A549 (cell line): ENCODE measurements around the gene RPL41. TPM values are rescaled to one million over a fixed set of nuclear protein-coding genes. Genes with fewer than 3 reads are reported as not detected.

Experiments used
- ATAC-seq, 2 experiments: fragments of 200-7000 bp in 1 of 2; fragments of >200 bp in 1 of 2; cut with Nextera tagmentation in 1 of 2; cut with Tn5 transposase in 1 of 2; 3 replicates each; pipeline versions ENCODE4 v1.8.0 to v1.9.1; 2018 to 2020; ENCODE audit warnings: mild to moderate bottlenecking in 1 of 2, moderate library complexity in 1 of 2
- CTCF ChIA-PET: fragments of 300-600 bp; sonication (Branson Sonifier 250); formaldehyde crosslinking; extraction: SDS; loops from one replicate; lab custom pipeline; 2021; ENCODE audit warnings: antibody characterized with exemption, inconsistent platforms; lab: Yijun Ruan, JAX
- POLR2A ChIA-PET: fragments of 350-600 bp; formaldehyde crosslinking; extraction: SDS; loops from one replicate; lab custom pipeline; 2021; ENCODE audit warnings: antibody characterized with exemption, inconsistent platforms; lab: Yijun Ruan, JAX
- DNase-seq, 2 experiments: peaks; one replicate each; pipeline versions ENCODE4 v3.0.0 to v3.0.0-alpha.2; 2011 to 2016; ENCODE audit warnings: low read depth in 1 of 2, low spot score in 1 of 2
- FAIRE-seq: peaks from 2 replicates; lab custom pipeline; 2011; peaks lifted over from hg19 to GRCh38; lab: Jason Lieb, UNC
- H3K27ac ChIP-seq, 2 experiments: fragments of >200 bp; sonication (Bioruptor Twin); formaldehyde crosslinking; 3 replicates each; pipeline ENCODE4 v1.5.1; 2016 to 2017
- H3K4me1 ChIP-seq: fragments of >200 bp; sonication (Bioruptor Twin); formaldehyde crosslinking; 3 replicates; pipeline ENCODE4 v1.6.1; 2016
- H3K4me2 ChIP-seq: fragments of >200 bp; sonication (Bioruptor Twin); formaldehyde crosslinking; 3 replicates; pipeline ENCODE4 v1.6.1; 2016
- H3K4me3 ChIP-seq: fragments of >200 bp; sonication (Bioruptor Twin); formaldehyde crosslinking; 3 replicates; pipeline ENCODE4 v1.5.1; 2016
- H3K9me3 ChIP-seq: fragments of >200 bp; sonication (Bioruptor Twin); formaldehyde crosslinking; 3 replicates; pipeline ENCODE4 v1.6.1; 2016
- BCL3 ChIP-seq: fragments of >200 bp; sonication (Bioruptor Twin); formaldehyde crosslinking; IDR thresholded peaks from 3 replicates; pipeline ENCODE4 v1.6.1; 2016
- CHD2 ChIP-seq: fragments of 150-350 bp; IDR thresholded peaks from 2 replicates; pipeline ENCODE4 v1.6.1; 2014; ENCODE audit warnings: low read length; ENCODE audit not compliant: partially characterized antibody
- E2F6 ChIP-seq: IDR thresholded peaks from 2 replicates; pipeline ENCODE4 v1.6.1; 2012; ENCODE audit warnings: low read depth, borderline replicate concordance
- EHF ChIP-seq: fragments of 250-450 bp; sonication (Bioruptor Pico); IDR thresholded peaks from 2 replicates; pipeline ENCODE4 v1.5.0; 2020; ENCODE audit warnings: mild to moderate bottlenecking
- EHMT2 ChIP-seq: fragments of 200-600 bp; sonication (generic); IDR thresholded peaks from 2 replicates; pipeline ENCODE4 v1.6.1; 2016; ENCODE audit warnings: antibody characterized with exemption, low read depth, mild to moderate bottlenecking, moderate library complexity
- EP300 ChIP-seq, 2 experiments: fragments of >200 bp; sonication (Bioruptor Twin); formaldehyde crosslinking; IDR thresholded peaks; 2 replicates in 1 of 2; 3 replicates in 1 of 2; pipeline ENCODE4 v1.6.1; 2016 to 2017
- ESRRA ChIP-seq: fragments of 150-350 bp; IDR thresholded peaks from 2 replicates; pipeline ENCODE4 v1.6.1; 2014; ENCODE audit warnings: mild to moderate bottlenecking, low read length, borderline replicate concordance
- FOSB ChIP-seq: fragments of 250-450 bp; sonication (Bioruptor Pico); IDR thresholded peaks from 2 replicates; pipeline ENCODE4 v1.5.0; 2020; ENCODE audit warnings: mild to moderate bottlenecking, moderate library complexity
- JUN ChIP-seq, 2 experiments: fragments of >200 bp; sonication (Bioruptor Twin); formaldehyde crosslinking; IDR thresholded peaks; 2 replicates in 1 of 2; 3 replicates in 1 of 2; pipeline ENCODE4 v1.6.1; 2016 to 2017
- MAFK ChIP-seq: fragments of 450-650 bp; IDR thresholded peaks from 2 replicates; pipeline ENCODE4 v1.6.1; 2014; ENCODE audit not compliant: partially characterized antibody
- PHF8 ChIP-seq: fragments of 200-600 bp; sonication (generic); IDR thresholded peaks from 2 replicates; pipeline ENCODE4 v1.6.1; 2016; ENCODE audit warnings: low read depth, mild to moderate bottlenecking, antibody characterized with exemption, moderate library complexity, borderline replicate concordance
- POLR2A ChIP-seq: IDR thresholded peaks from 2 replicates; pipeline ENCODE4 v1.6.1; 2012; ENCODE audit warnings: mild to moderate bottlenecking, low read length
- REST ChIP-seq: fragments of 200-600 bp; sonication (generic); IDR thresholded peaks from 2 replicates; pipeline ENCODE4 v1.6.1; 2016; ENCODE audit warnings: antibody characterized with exemption, mild to moderate bottlenecking, moderate library complexity
- RFX5 ChIP-seq: fragments of 450-650 bp; IDR thresholded peaks from 2 replicates; pipeline ENCODE4 v1.7.1; 2014; ENCODE audit warnings: antibody characterized with exemption, mild to moderate bottlenecking, moderate library complexity
- SMC3 ChIP-seq: fragments of >200 bp; sonication (Bioruptor Twin); formaldehyde crosslinking; IDR thresholded peaks from 3 replicates; pipeline ENCODE4 v1.6.1; 2018; ENCODE audit warnings: inconsistent platforms
- SREBF2 ChIP-seq: fragments of 450-650 bp; IDR thresholded peaks from 2 replicates; pipeline ENCODE4 v1.6.1; 2014; ENCODE audit warnings: mild to moderate bottlenecking, moderate library complexity
- TFCP2L1 ChIP-seq: fragments of 250-450 bp; sonication (Bioruptor Pico); IDR thresholded peaks from 2 replicates; pipeline ENCODE4 v1.5.0; 2021; ENCODE audit warnings: mild to moderate bottlenecking
- ZFP36 ChIP-seq: fragments of 450-650 bp; IDR thresholded peaks from 2 replicates; pipeline ENCODE4 v1.6.1; 2014; ENCODE audit warnings: borderline replicate concordance; ENCODE audit not compliant: partially characterized antibody
- ZNF302 ChIP-seq: fragments of 250-450 bp; sonication (Bioruptor Pico); IDR thresholded peaks from 2 replicates; pipeline ENCODE4 v1.9.0; 2021; ENCODE audit warnings: inconsistent platforms, mild to moderate bottlenecking, moderate library complexity
- WGBS: methylation state at CpG from one replicate; pipeline ENCODE4 v1.1.6; 2017; ENCODE audit errors: missing lambda C conversion rate; 5-methylcytosine and 5-hydroxymethylcytosine counted together
- polyA plus RNA-seq, 4 experiments: library from polyadenylated mRNA; depleted of rRNA in 3 of 4; stranded (reverse); fragments of >200 nt; fragmentation: RNase III in 1 of 4; extraction: RNeasy Plus Mini Kit Qiagen cat#74134 plus additional on column Dnase treatment in 1 of 4; gene quantifications; 2 replicates in 3 of 4; 3 replicates in 1 of 4; pipeline ENCODE4 v1.2.3, GENCODE V29; 2011 to 2017
- TF ChIP-seq, protein P1 (sequence below): fragments of >200 bp; sonication (Bioruptor Twin); formaldehyde crosslinking; IDR thresholded peaks from 2 replicates; pipeline ENCODE4 v1.6.1; 2016

The RPL41 gene
- polyA plus RNA-seq, 2 of the 4 experiments (the other 2 are of a cell fraction) = 8,804 to 9,351 TPM

DNA sequence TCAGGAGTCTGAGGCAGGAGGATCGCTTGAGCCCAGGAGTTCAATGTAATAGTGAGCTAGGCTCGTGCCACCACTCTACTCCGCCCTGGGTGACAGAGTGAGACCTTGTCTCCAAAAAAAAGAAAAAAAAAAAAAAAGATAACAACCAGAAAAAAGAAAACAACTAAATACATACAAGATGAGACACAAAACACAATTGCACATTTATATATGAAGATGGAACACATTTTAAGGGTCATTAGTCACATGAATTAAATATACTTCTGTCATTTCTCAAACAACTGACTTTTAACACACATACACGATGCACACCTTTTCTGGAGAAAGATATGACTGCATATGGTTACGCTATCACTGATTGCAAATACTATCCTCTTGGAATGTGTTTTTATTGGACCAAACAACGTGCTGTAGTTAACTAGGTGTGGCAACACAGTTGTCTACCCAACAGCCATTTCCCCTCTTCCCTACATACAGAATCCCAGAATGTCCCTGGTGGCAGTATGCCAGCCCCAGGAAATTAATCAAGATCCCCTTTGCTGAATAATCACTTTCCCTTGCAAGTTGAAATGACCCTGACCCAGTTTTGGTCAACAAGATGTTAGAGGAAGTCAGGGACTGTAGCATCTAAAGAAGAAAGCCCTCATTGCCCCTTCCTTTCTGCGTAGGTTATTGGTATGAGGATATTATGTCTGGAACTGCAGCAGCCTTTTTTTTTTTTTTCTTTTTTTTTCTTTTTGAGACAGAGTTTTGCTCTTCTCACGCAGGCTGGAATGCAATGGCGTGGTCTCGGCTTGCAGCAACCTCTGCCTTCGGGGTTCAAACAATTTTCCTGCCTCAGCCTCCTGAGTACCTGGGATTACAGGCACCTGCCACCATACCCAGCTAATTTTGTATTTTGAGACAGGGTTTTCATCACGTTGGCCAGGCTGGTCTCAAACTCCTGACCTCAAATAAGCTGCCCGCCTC, 30.3 kb downstream of the RPL41 start:
- ChIA-PET CTCF (interaction anchor here (1.2 to 5.3 kb wide), 2 partner anchors 10 to 28 kb away, joined by 3 to 27 read pairs; partner anchors contain the start of gene ZC3H10), POLR2A (no interaction called here)
- peaks cover 5% of the 10 kb centered on the region; the same call in 2 of the 3 replicates for H3K4me1 ChIP-seq
- no peak overlapping the region for H3K4me2 ChIP-seq
- no peak overlapping the region for H3K27ac ChIP-seq
- FAIRE-seq = no peak
- no peak overlapping the region for H3K4me3 ChIP-seq
- no peak for DNase-seq
- 0 out of 6 replicates have a peak, but pooled peaks of 1 of the 2 experiments have one; percentile 11 for ATAC-seq
- H3K9me3 ChIP-seq = no peaks in the 10 kb centered on the region
- TF ChIP-seq MAFK (peak; percentile 54), EHMT2 (no peak)
- 84% methylated on average over 13 of the region's 13 CpGs for WGBS

- WGBS = 63% methylated on average over 3 of the region's 3 CpGs
- no peak for TF ChIP-seq TFCP2L1 (CRISPR knock-in tag)
- TF ChIP-seq, protein P1, sequence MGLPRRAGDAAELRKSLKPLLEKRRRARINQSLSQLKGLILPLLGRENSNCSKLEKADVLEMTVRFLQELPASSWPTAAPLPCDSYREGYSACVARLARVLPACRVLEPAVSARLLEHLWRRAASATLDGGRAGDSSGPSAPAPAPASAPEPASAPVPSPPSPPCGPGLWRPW = no peak
- no peak for TF ChIP-seq REST
- TF ChIP-seq SREBF2 = no peak
- TF ChIP-seq RFX5 = no peak
- no peak for TF ChIP-seq FOSB
- TF ChIP-seq ZFP36 = no peak
- no peak for TF ChIP-seq JUN (IDR thresholded peaks at IDR 0.05)
- no peak for TF ChIP-seq EHF (CRISPR knock-in tag)
- TF ChIP-seq POLR2A = no peak
- TF ChIP-seq E2F6 = no peak
- no peak for TF ChIP-seq EP300 (IDR thresholded peaks at IDR 0.05)
- no peak for TF ChIP-seq ESRRA
- TF ChIP-seq BCL3 = no peak
- no peak for TF ChIP-seq SMC3
- TF ChIP-seq ZNF302 (CRISPR knock-in tag) = no peak
- no peak for TF ChIP-seq PHF8
- TF ChIP-seq CHD2 = no peak
- CTCF ChIA-PET = interaction anchor here (0.6 to 5.3 kb wide), 5 partner anchors 11 to 950 kb away, joined by 3 to 27 read pairs (median 5); partner anchors contain the start of gene ZC3H10
- Histone ChIP-seq H3K9me3 (no peaks in the 10 kb centered on the region), H3K4me3 (no peak overlapping the region), H3K4me1 (peaks cover 13% of the 10 kb centered on the region; the same call in 2 of the 3 replicates), H3K4me2 (no peak overlapping the region), H3K27ac (no peak overlapping the region)
- no peak for DNase-seq
- FAIRE-seq = no peak
- no peak for ATAC-seq
- POLR2A ChIA-PET = no interaction called here
Observed at GRCh38 chr12:56150563-56150962, 34.1 kb downstream of the RPL41 start.
